ENCODE measurements around the gene UMOD. TPM values are rescaled to one million over a fixed set of nuclear protein-coding genes. Genes with fewer than 3 reads are reported as not detected.

UMOD gene
- total RNA-seq, 2 donors from 2014 or later: 12.7 to 31.3 TPM

- WGBS, 2 donors: 19 to 25% methylated on average over 11 of the region's 11 CpGs
- ATAC-seq (peak; percentile 84), DNase-seq (peak; percentile 83 to 89 (median 86))
- Histone ChIP-seq H3K9me3 (no peaks in the 10 kb centered on the region), H3K36me3 (replicated peaks in 1 of 2; ENCODE audit: insufficient read depth in 1 of 2, low read depth in 2 of 2) (no peaks in the 10 kb centered on the region), H3K27ac (peak overlapping the region in 3 of 4 donors; percentile 15 to 49 (median 36)), H3K4me3 (no peak overlapping the region), H3K4me1 (peaks cover 37% of the 10 kb centered on the region), H3K27me3 (no peaks in the 10 kb centered on the region)
- TF ChIP-seq POLR2A (IDR thresholded peaks at IDR 0.05) (no peak), CTCF (IDR thresholded peaks at IDR 0.05) (peak; percentile 80 to 95 (median 89))
- intact Hi-C loops (cut with DNase I): no loop called here
Measured at GRCh38 chr16:20383106-20384029, 30.9 kb upstream of the UMOD start.

DNA sequence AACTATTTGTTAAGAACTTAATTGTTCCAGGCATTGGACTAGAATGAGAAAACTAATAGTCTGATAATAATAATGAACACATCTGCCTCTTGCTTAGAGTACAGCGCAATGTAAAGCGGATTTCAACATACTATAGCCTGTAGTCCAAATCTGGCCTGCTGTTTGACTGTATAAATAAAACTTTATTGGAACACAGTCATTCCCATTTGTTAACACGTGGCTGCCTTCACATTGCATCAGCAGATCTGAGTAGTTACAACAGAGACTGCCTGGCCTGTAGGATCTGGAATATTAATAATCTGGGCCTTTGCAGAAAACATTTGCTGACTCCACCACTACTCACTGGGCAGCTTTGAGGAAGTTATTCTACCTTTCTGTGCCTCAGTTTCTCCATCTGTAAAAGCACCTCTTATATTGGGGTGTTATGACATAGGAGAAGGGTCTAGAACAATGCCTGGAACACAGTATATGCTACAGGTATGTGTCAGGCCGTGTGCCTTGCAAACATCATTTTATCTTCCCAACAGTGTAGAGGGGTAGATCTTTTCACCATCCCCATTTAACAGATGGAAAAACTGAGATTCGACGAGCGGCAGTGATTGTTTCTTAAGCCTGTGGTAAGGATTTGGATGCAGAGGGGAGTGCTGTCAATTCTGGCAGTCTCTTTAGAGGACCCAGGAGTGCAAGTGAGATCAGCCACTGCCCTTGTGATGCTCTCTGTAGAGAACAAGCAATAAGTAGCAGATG, 29.9 kb upstream of the UMOD start:
- intact Hi-C loops (cut with DNase I): no loop called here
- Histone ChIP-seq H3K36me3 (replicated peaks in 1 of 2; ENCODE audit: insufficient read depth in 1 of 2, low read depth in 2 of 2) (no peaks in the 10 kb centered on the region), H3K27ac (peak overlapping the region in 3 of 4 donors; percentile 15 to 49 (median 36)), H3K4me3 (no peak overlapping the region), H3K27me3 (no peaks in the 10 kb centered on the region), H3K9me3 (no peaks in the 10 kb centered on the region), H3K4me1 (peaks cover 41% of the 10 kb centered on the region)
- ATAC-seq (no peak), DNase-seq (no peak)
- TF ChIP-seq POLR2A (IDR thresholded peaks at IDR 0.05) (no peak), CTCF (IDR thresholded peaks at IDR 0.05) (no peak)
- WGBS, 2 donors: 86 to 90% methylated on average over 7 of the region's 7 CpGs

DNA sequence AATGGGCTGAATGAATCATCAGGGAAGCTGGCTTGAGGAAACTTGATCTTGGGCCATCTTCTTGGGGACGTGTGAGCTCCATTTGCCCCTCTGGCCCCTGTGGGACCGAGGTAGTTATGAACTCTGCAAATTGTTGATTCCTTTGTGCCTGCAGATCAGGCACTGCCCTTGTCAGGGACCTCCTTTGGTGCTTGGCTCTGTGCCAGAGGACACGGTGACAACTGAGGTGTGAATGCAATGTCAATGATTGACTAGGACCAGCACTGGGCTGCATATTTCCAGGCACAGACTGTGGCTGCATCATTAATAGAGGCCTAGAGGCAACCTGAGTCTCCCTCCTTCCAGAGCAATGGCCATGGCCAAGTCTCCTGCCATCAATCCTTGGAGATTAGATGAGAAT, 28.3 kb upstream of the UMOD start:
- Histone ChIP-seq H3K27ac (no peak overlapping the region), H3K9me3 (no peaks in the 10 kb centered on the region), H3K36me3 (replicated peaks in 1 of 2; ENCODE audit: insufficient read depth in 1 of 2, low read depth in 2 of 2) (no peaks in the 10 kb centered on the region), H3K4me3 (no peak overlapping the region), H3K4me1 (peaks cover 40% of the 10 kb centered on the region), H3K27me3 (no peaks in the 10 kb centered on the region)
- TF ChIP-seq POLR2A (IDR thresholded peaks at IDR 0.05) (no peak), CTCF (IDR thresholded peaks at IDR 0.05) (no peak)
- WGBS, 2 donors: 25 to 44% methylated on average over 3 of the region's 3 CpGs
- intact Hi-C loops (cut with DNase I): no loop called here
- no peak for ATAC-seq
- DNase-seq: peak; percentile 56 to 71 (median 62)

DNA sequence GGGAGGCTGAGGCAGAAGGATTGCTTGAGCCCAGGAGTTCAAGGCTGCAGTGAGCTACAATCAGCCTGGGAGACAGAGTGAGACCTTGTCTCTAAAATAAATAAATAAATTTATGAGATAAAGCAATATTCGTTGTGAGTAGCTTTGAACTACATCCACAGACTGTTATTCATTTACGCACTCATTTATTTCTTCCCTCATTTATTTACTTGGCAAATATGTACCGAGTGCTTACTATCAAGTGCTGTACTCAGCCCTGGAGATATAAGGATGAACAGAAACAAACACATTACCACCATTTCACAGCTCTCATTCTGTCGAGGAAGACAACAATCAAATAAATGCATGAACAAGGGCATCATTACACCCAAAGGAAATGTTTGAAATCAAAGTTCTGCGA, 24.7 kb upstream of the UMOD start:
- ATAC-seq (peak; percentile 51), DNase-seq (no peak)
- H3K4me1 ChIP-seq: peaks cover 25% of the 10 kb centered on the region
- no peaks in the 10 kb centered on the region for H3K27me3 ChIP-seq
- no peak overlapping the region for H3K27ac ChIP-seq
- no peaks in the 10 kb centered on the region for H3K9me3 ChIP-seq
- intact Hi-C loops (cut with DNase I): loop anchor here (10.0 kb wide), 1 partner anchor 72 kb away; no protein-coding TSS in a partner anchor
- TF ChIP-seq POLR2A (IDR thresholded peaks at IDR 0.05) (no peak), CTCF (IDR thresholded peaks at IDR 0.05) (no peak)
- WGBS, 2 donors: 37 to 38% methylated on average over 5 of the region's 5 CpGs
- no peak overlapping the region for H3K4me3 ChIP-seq
- no peaks in the 10 kb centered on the region for H3K36me3 ChIP-seq (replicated peaks in 1 of 2; ENCODE audit: insufficient read depth in 1 of 2, low read depth in 2 of 2)
